Natural killer cell (primary cell): Measurements from ENCODE around the gene NHEJ1. TPM values are rescaled to one million over a fixed set of nuclear protein-coding genes. Genes with fewer than 3 reads are reported as not detected.

Experiments
- ATAC-seq, 3 donors: fragments of 150-1000 bp in 2 of 3; fragments of 200-7000 bp in 1 of 3; cut with Tn5 transposase; 1 replicate in 1 of 3; 2 replicates in 2 of 3; pipeline ENCODE4 v1.10.0; 2021; ENCODE audit warnings: mild to moderate bottlenecking in 2 of 3, moderate library complexity in 2 of 3
- DNase-seq, 2 donors: peaks; one replicate each; pipeline versions ENCODE4 v3.0.0 to v3.0.0-alpha.2; 2013 to 2021; ENCODE audit warnings: mixed read lengths in 1 of 2
- H3K27ac ChIP-seq: one replicate; pipeline ENCODE4 v1.5.1; 2013; ENCODE audit warnings: mild to moderate bottlenecking, low read length
- H3K27me3 ChIP-seq: one replicate; pipeline ENCODE4 v1.6.1; 2013; ENCODE audit warnings: low read length; ENCODE audit not compliant: control insufficient read depth, insufficient read depth
- H3K36me3 ChIP-seq: one replicate; pipeline ENCODE4 v1.6.1; 2013; ENCODE audit warnings: low read length; ENCODE audit not compliant: control insufficient read depth, insufficient read depth
- H3K4me1 ChIP-seq: one replicate; pipeline ENCODE4 v1.6.1; 2013; ENCODE audit warnings: low read length; ENCODE audit not compliant: control insufficient read depth, insufficient read depth
- H3K4me3 ChIP-seq: one replicate; pipeline ENCODE4 v1.5.1; 2013; ENCODE audit warnings: low read length
- H3K9me3 ChIP-seq: one replicate; pipeline ENCODE4 v1.6.1; 2013; ENCODE audit warnings: low read length; ENCODE audit not compliant: control insufficient read depth, insufficient read depth
- H3K27ac Mint-ChIP-seq, 2 donors: one replicate each; pipeline ENCODE4 v1.8.0; 2022; ENCODE audit warnings: mild to moderate bottlenecking in 2 of 2, mixed read lengths in 2 of 2, moderate library complexity in 1 of 2
- H3K27me3 Mint-ChIP-seq, 2 donors: one replicate each; pipeline ENCODE4 v1.8.0; 2022; ENCODE audit warnings: low read depth in 2 of 2, mixed read lengths in 2 of 2
- H3K36me3 Mint-ChIP-seq: one replicate; pipeline ENCODE4 v1.8.0; 2022; ENCODE audit warnings: mixed read lengths
- H3K4me1 Mint-ChIP-seq, 2 donors: one replicate each; pipeline ENCODE4 v1.8.0; 2022; ENCODE audit warnings: mixed read lengths in 2 of 2
- H3K4me3 Mint-ChIP-seq: one replicate; pipeline ENCODE4 v1.8.0; 2022; ENCODE audit warnings: mild to moderate bottlenecking, moderate library complexity, mixed read lengths
- H3K9me3 Mint-ChIP-seq, 2 donors: one replicate each; pipeline ENCODE4 v1.8.0; 2022; ENCODE audit warnings: mixed read lengths in 2 of 2
- WGBS: methylation state at CpG from one replicate; pipeline ENCODE4 v1.1.7; 2013; ENCODE audit warnings: missing lambda C conversion rate; ENCODE audit not compliant: insufficient coverage; 5-methylcytosine and 5-hydroxymethylcytosine counted together
- intact Hi-C: fragments of 100-400 bp; cut with micrococcal nuclease; formaldehyde crosslinking; loops from one replicate; pipeline ENCODE4 v1.14.2; 2022
- total RNA-seq, 4 donors: library from RNA; stranded (reverse); fragments of 120-200 nt in 1 of 4; gene quantifications; one replicate each; pipeline versions ENCODE4 v1.2.3 to v1.2.4, GENCODE V29; 2013 to 2022
- TF ChIP-seq, protein P1 (sequence below): fragments of 200-600 bp; IDR thresholded peaks from one replicate; pipeline ENCODE4 v1.8.0; 2022; ENCODE audit warnings: antibody characterized with exemption

Gene NHEJ1
- total RNA-seq, 3 donors from 2014 or later (not counting 1 experiment from before 2014, with no cell fraction given), result 9.9 to 12.7 (median 11.0) TPM

DNA sequence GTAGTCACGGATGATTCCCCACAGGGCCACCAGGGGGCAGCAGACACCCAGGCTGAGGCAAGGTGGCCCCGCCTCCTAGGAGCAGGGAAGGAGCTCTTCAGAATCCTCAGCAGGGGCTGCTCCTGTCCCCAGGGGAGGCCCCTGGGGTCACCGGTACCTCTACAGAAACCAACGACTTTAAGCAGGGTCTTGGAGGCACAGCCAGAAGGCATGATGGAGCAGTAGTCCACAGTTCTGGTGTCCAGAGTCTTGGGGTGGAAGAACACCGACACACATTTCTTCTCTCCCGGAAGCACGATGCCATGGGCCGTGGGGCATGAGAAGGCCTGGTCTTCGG is 130.8 kb downstream of the NHEJ1 start:
- no peak overlapping the region for H3K27ac ChIP-seq
- intact Hi-C loops, result loop anchor here (1.0 kb wide), 2 partner anchors 90 to 126 kb away; no protein-coding TSS in a partner anchor
- no peaks in the 10 kb centered on the region for H3K27me3 ChIP-seq
- 45% methylated on average over 9 of the region's 9 CpGs for WGBS
- ATAC-seq (peak; percentile 78 to 97 (median 96)), DNase-seq (peak; percentile 70 to 89)
- Mint-ChIP-seq H3K4me3 (no peak overlapping the region), H3K27me3 (peaks cover 19 to 20% of the 10 kb centered on the region in 2 donors), H3K4me1 (no peaks in the 10 kb centered on the region), H3K27ac (no peak overlapping the region), H3K9me3 (no peaks in the 10 kb centered on the region), H3K36me3 (no peaks in the 10 kb centered on the region)
- H3K4me1 ChIP-seq, result no peaks in the 10 kb centered on the region
- no peaks in the 10 kb centered on the region for H3K36me3 ChIP-seq
- TF ChIP-seq, protein P1, sequence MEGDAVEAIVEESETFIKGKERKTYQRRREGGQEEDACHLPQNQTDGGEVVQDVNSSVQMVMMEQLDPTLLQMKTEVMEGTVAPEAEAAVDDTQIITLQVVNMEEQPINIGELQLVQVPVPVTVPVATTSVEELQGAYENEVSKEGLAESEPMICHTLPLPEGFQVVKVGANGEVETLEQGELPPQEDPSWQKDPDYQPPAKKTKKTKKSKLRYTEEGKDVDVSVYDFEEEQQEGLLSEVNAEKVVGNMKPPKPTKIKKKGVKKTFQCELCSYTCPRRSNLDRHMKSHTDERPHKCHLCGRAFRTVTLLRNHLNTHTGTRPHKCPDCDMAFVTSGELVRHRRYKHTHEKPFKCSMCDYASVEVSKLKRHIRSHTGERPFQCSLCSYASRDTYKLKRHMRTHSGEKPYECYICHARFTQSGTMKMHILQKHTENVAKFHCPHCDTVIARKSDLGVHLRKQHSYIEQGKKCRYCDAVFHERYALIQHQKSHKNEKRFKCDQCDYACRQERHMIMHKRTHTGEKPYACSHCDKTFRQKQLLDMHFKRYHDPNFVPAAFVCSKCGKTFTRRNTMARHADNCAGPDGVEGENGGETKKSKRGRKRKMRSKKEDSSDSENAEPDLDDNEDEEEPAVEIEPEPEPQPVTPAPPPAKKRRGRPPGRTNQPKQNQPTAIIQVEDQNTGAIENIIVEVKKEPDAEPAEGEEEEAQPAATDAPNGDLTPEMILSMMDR, result peak; percentile 93
- no peak overlapping the region for H3K4me3 ChIP-seq
- no peaks in the 10 kb centered on the region for H3K9me3 ChIP-seq

DNA sequence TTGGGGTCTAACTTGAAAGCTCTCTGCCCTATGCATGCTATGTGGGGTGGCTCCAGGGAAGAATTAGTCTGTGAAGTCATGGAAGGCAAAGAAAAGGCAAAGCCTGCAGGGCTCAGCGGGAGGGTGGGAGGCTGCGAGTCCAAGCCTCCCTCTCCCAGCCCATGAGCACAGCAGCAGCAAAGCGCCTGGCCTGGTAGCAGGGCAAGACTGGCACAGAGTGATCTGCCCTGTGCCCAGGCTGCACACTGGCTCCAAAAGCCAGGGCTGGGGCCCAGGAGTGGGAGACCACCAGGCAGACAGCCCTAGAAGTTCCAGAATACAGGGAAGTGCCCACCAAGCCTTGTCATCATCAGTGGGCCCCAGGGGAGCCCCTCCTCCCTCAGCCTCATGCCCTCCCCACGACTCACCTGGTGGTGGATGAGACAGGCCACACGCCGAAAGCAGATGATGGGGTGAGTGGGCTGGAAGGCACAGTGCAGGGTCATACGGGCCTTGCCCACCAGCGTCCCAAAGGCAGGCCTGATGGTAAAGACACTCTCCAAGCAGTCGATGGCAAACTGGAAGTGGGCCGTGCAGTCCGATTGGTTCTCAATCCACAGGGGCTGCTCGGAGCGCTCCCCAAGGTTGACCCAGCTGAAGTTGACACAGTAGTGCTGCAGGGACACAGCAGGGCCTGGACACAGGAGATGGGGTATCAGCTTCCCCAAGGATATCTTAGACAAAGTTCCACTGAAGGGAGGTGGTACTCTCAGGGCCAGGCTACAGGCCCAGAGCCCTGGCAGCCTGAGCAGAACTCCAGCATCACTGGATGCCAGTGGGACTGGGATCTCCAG is 131.4 kb downstream of the NHEJ1 start:
- ATAC-seq (peak in 2 of 3 donors; percentile 8 to 32), DNase-seq (no peak)
- no peak overlapping the region for H3K4me3 Mint-ChIP-seq
- Histone ChIP-seq H3K4me1 (no peaks in the 10 kb centered on the region), H3K27me3 (no peaks in the 10 kb centered on the region), H3K9me3 (no peaks in the 10 kb centered on the region), H3K36me3 (no peaks in the 10 kb centered on the region), H3K4me3 (no peak overlapping the region), H3K27ac (no peak overlapping the region)
- no peaks in the 10 kb centered on the region for H3K9me3 Mint-ChIP-seq
- peaks cover 13 to 17% of the 10 kb centered on the region in 2 donors for H3K27me3 Mint-ChIP-seq
- WGBS, result 78% methylated on average over 12 of the region's 13 CpGs
- no peaks in the 10 kb centered on the region for H3K36me3 Mint-ChIP-seq
- no peaks in the 10 kb centered on the region for H3K4me1 Mint-ChIP-seq
- TF ChIP-seq, protein P1, result no peak
- intact Hi-C loops, result loop anchor here (1.0 kb wide), 2 partner anchors 90 to 126 kb away; no protein-coding TSS in a partner anchor
- H3K27ac Mint-ChIP-seq, result no peak overlapping the region

DNA sequence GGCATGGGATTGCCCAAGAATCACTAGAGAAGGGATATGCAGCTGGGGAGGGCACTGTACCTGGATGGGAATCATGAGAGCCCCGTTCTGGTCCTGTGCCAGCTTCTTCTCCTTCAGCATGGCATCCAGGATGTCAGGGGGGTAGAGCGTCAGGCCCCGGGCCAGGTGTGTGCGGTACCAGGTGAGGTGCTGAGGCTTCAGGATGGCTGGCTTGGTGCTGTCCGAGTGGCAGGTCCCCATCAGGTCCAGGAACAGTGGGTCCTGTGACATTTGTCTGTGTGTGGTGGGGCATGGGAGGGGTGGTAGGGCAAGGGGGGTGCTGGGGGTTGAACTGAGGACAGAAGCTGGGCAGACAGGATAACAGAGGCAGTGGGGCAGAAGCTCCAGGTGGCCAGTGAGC is 132.5 kb downstream of the NHEJ1 start:
- Histone ChIP-seq H3K27me3 (no peaks in the 10 kb centered on the region), H3K4me3 (no peak overlapping the region), H3K27ac (no peak overlapping the region), H3K4me1 (no peaks in the 10 kb centered on the region), H3K36me3 (no peaks in the 10 kb centered on the region), H3K9me3 (no peaks in the 10 kb centered on the region)
- Mint-ChIP-seq H3K4me1 (no peaks in the 10 kb centered on the region), H3K36me3 (no peaks in the 10 kb centered on the region), H3K9me3 (no peaks in the 10 kb centered on the region), H3K4me3 (no peak overlapping the region), H3K27me3 (peaks cover 3 to 10% of the 10 kb centered on the region in 2 donors), H3K27ac (no peak overlapping the region)
- WGBS, result 81% methylated on average over 5 of the region's 5 CpGs
- TF ChIP-seq, protein P1, result no peak
- ATAC-seq, result no peak
- no peak for DNase-seq
- intact Hi-C loops, result no loop called here
